Left kidney (tissue), 2 donors: ENCODE data around the gene PRKN. TPM values are rescaled to one million over a fixed set of nuclear protein-coding genes. Genes with fewer than 3 reads are reported as not detected.

Source experiments
- DNase-seq: peaks from one replicate; pipeline ENCODE4 v3.0.0-alpha.2; 2013
- polyA plus RNA-seq: library from polyadenylated mRNA; unstranded; fragments of 120-200 nt; gene quantifications from one replicate; pipeline ENCODE4 v1.2.1, GENCODE V29; 2013; ENCODE audit not compliant: insufficient read length

PRKN gene
- polyA plus RNA-seq, 1 donor = 7.7 TPM

- no peak for DNase-seq
Measured at GRCh38 chr6:161956082-161956481, 771.5 kb downstream of the PRKN start.

- no peak for DNase-seq
Measured at GRCh38 chr6:161954699-161955276, 772.8 kb downstream of the PRKN start.

- no peak for DNase-seq
Measured at GRCh38 chr6:161954077-161954476, 773.5 kb downstream of the PRKN start.

GRCh38 chr6:161951126-161951525, 776.4 kb downstream of the PRKN start:
- DNase-seq = peak; percentile 3

- DNase-seq = no peak
Measured at GRCh38 chr6:161949531-161949930, 778.0 kb downstream of the PRKN start.

- DNase-seq = no peak
Measured at GRCh38 chr6:161948462-161948861, 779.1 kb downstream of the PRKN start.

GRCh38 chr6:161947371-161947770, 780.2 kb downstream of the PRKN start:
- DNase-seq = no peak

GRCh38 chr6:161946461-161946860, 781.1 kb downstream of the PRKN start:
- DNase-seq = no peak

- no peak for DNase-seq
Measured at GRCh38 chr6:161943561-161943960, 784.0 kb downstream of the PRKN start.

- DNase-seq = no peak
Measured at GRCh38 chr6:161941565-161941964, 786.0 kb downstream of the PRKN start.

GRCh38 chr6:161940519-161940918, 787.0 kb downstream of the PRKN start:
- DNase-seq = no peak

GRCh38 chr6:161926324-161926723, 801.2 kb downstream of the PRKN start:
- no peak for DNase-seq

GRCh38 chr6:161924516-161925116, 803.0 kb downstream of the PRKN start:
- DNase-seq = no peak

- peak; percentile 32 for DNase-seq
Measured at GRCh38 chr6:161922631-161923119, 804.9 kb downstream of the PRKN start.

GRCh38 chr6:161921602-161922395, 805.8 kb downstream of the PRKN start:
- no peak for DNase-seq

GRCh38 chr6:161919691-161920090, 807.9 kb downstream of the PRKN start:
- DNase-seq = no peak

- DNase-seq = no peak
Measured at GRCh38 chr6:161918628-161919205, 808.8 kb downstream of the PRKN start.

GRCh38 chr6:161918109-161918531, 809.4 kb downstream of the PRKN start:
- no peak for DNase-seq

- no peak for DNase-seq
Measured at GRCh38 chr6:161917645-161918044, 809.9 kb downstream of the PRKN start.

- DNase-seq = no peak
Measured at GRCh38 chr6:161915456-161915964, 812.1 kb downstream of the PRKN start.

GRCh38 chr6:161908872-161909271, 818.7 kb downstream of the PRKN start:
- DNase-seq = no peak

GRCh38 chr6:161906571-161906970, 821.0 kb downstream of the PRKN start:
- no peak for DNase-seq
